ENCODE data around the gene DRC1. TPM values are rescaled to one million over a fixed set of nuclear protein-coding genes. Genes with fewer than 3 reads are reported as not detected.

DRC1 gene
- total RNA-seq, 1 experiment from 2014 or later, result not detected

DNA sequence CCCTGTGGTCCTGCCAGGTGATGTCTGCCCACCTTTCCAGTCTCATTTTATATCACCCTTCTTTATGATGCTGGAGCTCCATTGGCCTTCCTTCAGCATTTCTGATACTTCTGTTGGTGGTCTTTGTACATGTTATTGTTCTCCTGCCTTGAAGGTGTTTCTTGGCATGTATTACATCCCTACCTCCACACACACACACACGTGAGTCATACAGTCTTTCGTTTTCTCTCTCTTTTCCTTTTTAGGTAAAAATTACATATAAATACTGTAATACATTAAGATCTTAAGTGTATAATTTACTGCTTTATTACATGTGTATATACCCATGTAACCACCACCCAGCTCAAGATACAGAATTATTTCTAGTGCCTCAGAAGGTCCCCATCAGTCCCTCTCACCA lies 44.9 kb upstream of the DRC1 start:
- Histone ChIP-seq H3K36me3 (ENCODE audit: control insufficient read depth in 1 of 2, insufficient read depth in 2 of 2, low read length in 2 of 2) (no peaks in the 10 kb centered on the region), H4K20me1 (ENCODE audit: insufficient read depth) (peaks cover 8% of the 10 kb centered on the region; the same call in 1 of the 2 replicates), H3K27me3 (ENCODE audit: insufficient read depth, low read length) (no peaks in the 10 kb centered on the region), H3K9ac (ENCODE audit: low read length) (no peak overlapping the region), H3K4me1 (ENCODE audit: control insufficient read depth in 1 of 2, insufficient read depth in 2 of 2, low read length in 2 of 2) (peaks cover 31 to 63% of the 10 kb centered on the region in 2 experiments), H3K9me3 (ENCODE audit: control insufficient read depth in 1 of 2, insufficient read depth in 1 of 2, low read depth in 1 of 2, low read length in 2 of 2) (no peaks in the 10 kb centered on the region), H3K27ac (ENCODE audit: low read depth, low read length) (no peak overlapping the region), H2AFZ (ENCODE audit: low read depth, low read length, poor library complexity, severe bottlenecking) (no peak overlapping the region), H3K4me3 (replicated peaks in 1 of 2; ENCODE audit: low read depth in 1 of 2, low read length in 2 of 2) (no peak overlapping the region), H3K4me2 (ENCODE audit: low read length) (peak overlapping the region; percentile 71), H3K9me2 (ENCODE audit: insufficient read depth) (no peaks in the 10 kb centered on the region), H3K79me2 (ENCODE audit: insufficient read depth, low read length) (peaks cover 100% of the 10 kb centered on the region)
- POLR2A ChIA-PET, result interaction anchor here (4.1 kb wide), 1 partner anchor 11 kb away, joined by 30 read pairs; the partner anchor contains the start of genes ADGRF3 and SELENOI
- CTCF ChIA-PET, result no interaction called here
- intact Hi-C loops (cut with micrococcal nuclease), result no loop called here
- ATAC-seq, result no peak
- no peak for DNase-seq (ENCODE audit: low read depth, low spot score)
- TF ChIP-seq YY1 (IDR thresholded peaks at IDR 0.05; ENCODE audit: extremely low read depth, insufficient replicate concordance, low read depth, low read length), result no peak
- TF ChIP-seq SIN3A (IDR thresholded peaks at IDR 0.05; ENCODE audit: low read depth), result no peak
- TF ChIP-seq SRF (IDR thresholded peaks at IDR 0.05; ENCODE audit: low read depth), result no peak
- no peak for TF ChIP-seq CEBPB (IDR thresholded peaks at IDR 0.05; ENCODE audit: low read depth)
- TF ChIP-seq, protein P1, sequence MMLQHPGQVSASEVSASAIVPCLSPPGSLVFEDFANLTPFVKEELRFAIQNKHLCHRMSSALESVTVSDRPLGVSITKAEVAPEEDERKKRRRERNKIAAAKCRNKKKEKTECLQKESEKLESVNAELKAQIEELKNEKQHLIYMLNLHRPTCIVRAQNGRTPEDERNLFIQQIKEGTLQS (IDR thresholded peaks at IDR 0.05), result no peak
- TF ChIP-seq ELF1 (IDR thresholded peaks at IDR 0.05; ENCODE audit: borderline replicate concordance, low read depth), result no peak
- no peak for TF ChIP-seq POLR2A (IDR thresholded peaks at IDR 0.05; ENCODE audit: borderline replicate concordance, extremely low read depth, insufficient read depth, insufficient read length)
- TF ChIP-seq SP1 (IDR thresholded peaks at IDR 0.05; ENCODE audit: low read depth), result no peak
- TF ChIP-seq, protein P2, sequence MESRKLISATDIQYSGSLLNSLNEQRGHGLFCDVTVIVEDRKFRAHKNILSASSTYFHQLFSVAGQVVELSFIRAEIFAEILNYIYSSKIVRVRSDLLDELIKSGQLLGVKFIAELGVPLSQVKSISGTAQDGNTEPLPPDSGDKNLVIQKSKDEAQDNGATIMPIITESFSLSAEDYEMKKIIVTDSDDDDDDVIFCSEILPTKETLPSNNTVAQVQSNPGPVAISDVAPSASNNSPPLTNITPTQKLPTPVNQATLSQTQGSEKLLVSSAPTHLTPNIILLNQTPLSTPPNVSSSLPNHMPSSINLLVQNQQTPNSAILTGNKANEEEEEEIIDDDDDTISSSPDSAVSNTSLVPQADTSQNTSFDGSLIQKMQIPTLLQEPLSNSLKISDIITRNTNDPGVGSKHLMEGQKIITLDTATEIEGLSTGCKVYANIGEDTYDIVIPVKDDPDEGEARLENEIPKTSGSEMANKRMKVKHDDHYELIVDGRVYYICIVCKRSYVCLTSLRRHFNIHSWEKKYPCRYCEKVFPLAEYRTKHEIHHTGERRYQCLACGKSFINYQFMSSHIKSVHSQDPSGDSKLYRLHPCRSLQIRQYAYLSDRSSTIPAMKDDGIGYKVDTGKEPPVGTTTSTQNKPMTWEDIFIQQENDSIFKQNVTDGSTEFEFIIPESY (IDR thresholded peaks at IDR 0.05; ENCODE audit: extremely low read depth, insufficient replicate concordance, low read length), result no peak
- TF ChIP-seq TCF7L2 (IDR thresholded peaks at IDR 0.05; ENCODE audit: borderline replicate concordance, extremely low read depth, insufficient read depth, insufficient read length), result no peak
- TF ChIP-seq RAD21 (IDR thresholded peaks at IDR 0.05; ENCODE audit: low read depth), result no peak
- BruUV-seq (replicated peaks), result no TSS peak
- RAD21 ChIA-PET (ENCODE audit: low non-redundant PET in 1 of 2, low total read pairs in 2 of 2, uncharacterized antibody in 2 of 2, unreplicated experiment in 2 of 2), result no interaction called here
